NCI-H82 (cell line): Measurements from ENCODE around the gene ACAA2.

Experiments used
- DNase-seq: peaks from one replicate; lab custom pipeline; 2025; lab: John Stamatoyannopoulos, UW

ACAA2 gene

GRCh38 chr18:49739275-49739674 lies 74.1 kb downstream of the ACAA2 start:
- DNase-seq, result no peak

DNA sequence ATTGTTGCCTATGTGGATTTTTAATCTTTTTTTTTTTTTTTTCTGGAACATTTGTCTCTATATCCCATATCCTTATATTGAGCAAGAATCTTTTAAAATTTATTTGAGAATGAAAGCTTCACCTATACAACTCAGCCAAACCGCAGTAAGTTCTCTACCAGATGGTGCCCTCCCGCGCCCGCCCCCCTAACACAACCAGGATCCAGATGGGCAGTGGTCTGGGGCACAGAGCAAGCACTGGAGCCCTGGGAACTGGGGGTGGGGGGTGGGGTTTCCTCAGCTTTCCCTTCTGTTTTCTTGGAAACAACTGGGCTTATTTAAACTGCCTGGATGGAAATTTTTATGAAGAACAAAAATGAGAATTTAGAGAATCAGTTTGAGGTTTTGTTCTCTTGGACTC lies 74.6 kb downstream of the ACAA2 start:
- peak; percentile 29 for DNase-seq

DNA sequence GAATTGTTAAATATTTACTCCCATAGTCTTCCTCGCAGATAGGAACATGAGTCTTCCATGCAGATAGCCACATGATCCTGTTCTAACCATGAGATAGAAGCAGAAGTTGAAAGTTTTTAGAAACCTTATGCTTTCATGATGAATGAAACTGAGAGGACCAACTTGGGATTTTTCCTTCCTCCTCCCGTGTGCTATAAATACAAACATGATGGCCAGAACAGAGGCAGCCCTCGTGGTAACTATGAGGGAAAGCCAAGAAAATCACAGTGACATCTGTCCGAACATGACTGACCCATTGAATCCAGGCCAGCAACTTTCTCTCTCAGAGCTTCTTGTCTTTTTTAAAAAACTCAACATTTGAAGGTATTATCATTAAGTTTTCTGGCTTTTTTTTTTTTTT lies 78.5 kb downstream of the ACAA2 start:
- no peak for DNase-seq

GRCh38 chr18:49733896-49734585 lies 79.3 kb downstream of the ACAA2 start:
- no peak for DNase-seq

GRCh38 chr18:49733321-49733720 lies 80.0 kb downstream of the ACAA2 start:
- no peak for DNase-seq
